Endometrium (tissue), 2 donors: ENCODE measurements around the gene BBLN.
"Not testable (repeated sequence)": the region's sequence is repeated elsewhere in the genome, so short reads cannot be mapped to it uniquely, and the experiment has no call there.

Experiments used
- FAIRE-seq: peaks from 2 replicates; lab custom pipeline; 2012; peaks lifted over from hg19 to GRCh38; lab: Jason Lieb, UNC
- donor health status: control.
- donor health status: control.

BBLN gene

DNA sequence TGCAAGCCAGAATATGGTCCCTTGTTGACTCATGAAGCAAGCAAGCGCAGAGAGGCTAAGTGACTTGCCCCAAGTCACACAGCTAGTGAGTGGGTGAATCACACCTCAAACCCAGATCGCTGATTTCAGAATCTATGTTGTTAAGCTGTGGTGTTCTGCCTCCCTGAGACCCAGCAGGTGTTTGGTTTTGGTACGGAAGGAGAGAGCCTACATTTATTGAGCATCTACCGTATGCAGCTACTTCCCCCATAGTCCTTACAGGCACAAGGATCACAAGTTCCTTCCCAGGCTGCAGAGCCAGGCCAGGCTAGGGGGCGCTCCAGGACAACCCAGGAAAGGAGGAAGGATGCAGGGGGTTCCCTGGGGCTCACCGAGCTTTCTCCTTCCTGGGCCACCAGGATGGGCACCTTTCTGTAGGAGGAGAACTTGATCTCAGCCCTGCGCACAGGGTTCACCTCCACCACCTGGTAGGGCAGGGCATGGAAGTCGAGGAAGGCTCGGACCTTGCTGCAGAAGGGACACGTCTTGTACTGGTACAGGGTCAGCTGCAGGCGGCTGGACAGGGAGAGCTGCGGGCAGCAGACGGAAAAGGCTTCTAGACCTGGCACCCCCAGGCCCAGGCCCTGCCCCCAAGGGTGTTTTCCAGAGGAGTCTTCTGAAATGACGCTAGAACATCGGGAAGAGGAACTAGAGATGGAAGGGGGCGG is 35.0 kb upstream of the BBLN start:
- FAIRE-seq = no peak

DNA sequence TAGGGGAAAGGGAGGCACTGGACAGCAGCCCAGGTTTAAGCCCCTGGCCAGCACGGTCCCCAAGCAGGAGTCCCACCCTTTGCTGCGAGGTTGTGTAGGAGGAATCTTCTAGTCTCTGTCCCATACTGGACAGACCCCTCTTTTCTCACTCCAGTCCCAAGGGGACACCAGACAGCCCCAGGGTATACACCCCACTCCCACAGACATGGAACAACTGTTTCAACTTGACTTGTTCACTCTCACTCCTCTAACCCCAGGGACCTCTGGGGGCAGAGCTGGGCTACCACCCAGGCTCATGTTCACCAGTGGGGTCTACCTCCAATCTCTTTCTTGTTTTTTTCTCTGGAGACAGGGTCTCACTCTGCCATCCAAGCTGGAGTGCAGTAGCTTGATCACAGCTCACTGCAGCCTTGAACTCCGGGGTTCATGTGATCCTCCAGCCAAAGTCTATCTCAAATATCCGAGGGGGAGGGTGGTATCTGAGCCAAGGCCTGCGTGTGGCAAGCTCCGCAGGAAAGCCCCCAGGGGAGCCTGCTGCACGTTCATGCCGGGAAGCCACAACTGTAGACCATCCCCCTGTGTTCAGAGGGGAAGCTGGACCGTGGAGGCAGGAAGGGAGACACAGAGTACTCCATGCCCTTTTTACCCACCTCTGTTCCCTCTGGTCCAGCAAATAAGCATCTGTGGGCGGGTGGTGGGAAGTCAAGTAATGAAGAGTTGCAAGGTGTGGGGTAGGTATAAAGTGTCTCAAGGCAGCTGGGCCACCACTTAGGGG is 34.3 kb upstream of the BBLN start:
- no peak for FAIRE-seq

DNA sequence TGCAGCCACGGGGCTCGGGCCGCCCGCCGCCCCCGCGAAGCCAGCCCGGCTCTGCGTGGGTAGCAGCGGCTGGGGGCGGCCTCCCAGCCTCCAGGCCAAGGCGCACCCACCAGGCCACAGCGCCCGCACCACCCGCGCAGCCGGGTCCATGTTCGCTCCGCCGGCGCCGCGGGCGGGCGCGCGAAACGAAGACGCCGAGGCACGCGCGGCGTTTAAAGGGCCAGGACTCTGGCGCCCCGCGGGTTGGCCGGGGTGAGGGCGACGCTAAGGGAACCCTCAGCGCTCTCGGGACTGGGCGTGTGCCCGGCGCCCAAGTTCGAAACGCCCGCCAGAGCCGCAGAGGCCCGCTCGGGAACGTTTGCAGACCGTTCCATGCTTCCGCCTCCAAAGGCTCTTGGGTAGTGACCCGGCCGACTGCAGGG is 32.5 kb upstream of the BBLN start, which contains the start of gene PTGES2:
PTGES2 (minus strand) TSS at position 162 of the 422 bp plus-strand sequence; CDS start at position 150, 12 bp downstream.
- FAIRE-seq = no peak

DNA sequence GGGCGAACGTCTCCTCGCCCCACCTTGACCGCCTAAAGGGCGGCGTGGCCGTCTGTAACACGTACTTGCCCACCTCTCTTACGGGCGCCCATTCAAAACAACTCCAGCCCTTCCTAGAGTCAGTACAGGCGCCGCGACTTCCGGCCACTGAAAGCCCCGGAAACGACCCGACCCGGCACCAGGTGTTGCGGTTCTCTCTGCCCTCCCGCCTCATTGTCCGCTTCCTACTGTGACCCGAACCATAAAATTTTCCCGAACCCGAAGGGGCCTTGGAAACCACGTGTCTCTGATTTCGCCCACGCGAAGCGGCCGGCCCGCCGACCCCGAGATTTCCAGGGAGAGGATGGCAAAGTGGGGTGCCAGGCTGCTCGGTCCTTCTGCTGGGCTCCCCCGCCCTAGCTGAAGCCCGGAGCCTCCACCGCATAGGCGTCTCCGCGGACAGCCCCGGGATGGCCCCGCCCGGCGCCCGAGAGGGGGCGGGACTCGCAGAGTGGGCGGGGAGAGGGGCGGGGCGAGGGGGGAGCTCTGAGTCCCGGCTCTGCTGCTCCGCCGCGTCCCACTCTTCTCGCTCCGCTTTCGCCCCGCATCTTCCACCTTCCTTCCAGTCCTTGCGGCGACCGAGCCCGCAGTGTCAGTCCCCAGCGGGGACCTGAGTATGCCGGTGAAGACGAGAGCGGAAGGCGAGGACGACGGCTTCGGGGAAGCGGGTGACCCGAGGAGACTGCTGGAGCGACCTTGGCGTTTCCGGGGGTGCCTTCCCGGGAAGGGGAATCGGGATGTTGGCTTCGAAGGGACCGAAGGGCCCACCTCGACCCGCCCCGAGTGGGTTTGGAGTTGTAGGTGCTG is 31.9 kb upstream of the BBLN start:
- FAIRE-seq = no peak

DNA sequence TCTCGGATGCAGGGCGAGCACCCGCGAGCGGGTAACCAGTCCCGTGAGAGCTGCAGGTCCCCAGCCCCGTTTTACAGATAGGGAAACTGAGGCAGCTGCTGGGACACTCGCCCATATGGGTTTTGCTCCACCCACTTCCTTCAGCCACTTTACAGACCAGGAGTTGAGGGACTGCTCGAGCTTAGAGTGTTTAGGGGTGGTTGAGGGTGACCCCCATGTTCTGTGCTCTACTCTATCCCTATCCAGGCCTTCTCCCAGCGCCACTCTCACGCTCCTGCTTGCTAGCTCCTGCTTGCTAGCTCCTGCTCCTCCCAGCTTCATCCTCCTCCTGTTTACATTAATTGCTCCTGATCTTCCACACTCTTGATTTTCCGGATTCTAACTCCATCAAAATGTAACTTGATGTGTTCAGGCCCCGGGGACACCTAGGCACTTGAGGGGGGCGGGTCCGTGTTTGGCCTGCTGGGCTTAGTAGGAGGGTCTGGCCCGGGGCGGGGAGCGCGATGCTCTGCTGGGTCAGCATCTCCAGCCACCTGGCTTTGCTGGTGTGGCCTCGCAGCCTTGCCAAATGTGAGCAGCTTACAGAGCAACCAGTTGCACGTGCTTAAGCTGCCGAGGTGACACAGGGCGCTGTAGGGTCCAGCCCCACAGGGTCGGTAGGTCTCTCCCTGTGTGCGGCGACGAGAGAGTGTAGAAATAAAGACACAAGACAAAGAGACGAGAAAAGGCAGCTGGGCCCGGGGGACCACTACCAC is 31.1 kb upstream of the BBLN start:
- FAIRE-seq = no peak

DNA sequence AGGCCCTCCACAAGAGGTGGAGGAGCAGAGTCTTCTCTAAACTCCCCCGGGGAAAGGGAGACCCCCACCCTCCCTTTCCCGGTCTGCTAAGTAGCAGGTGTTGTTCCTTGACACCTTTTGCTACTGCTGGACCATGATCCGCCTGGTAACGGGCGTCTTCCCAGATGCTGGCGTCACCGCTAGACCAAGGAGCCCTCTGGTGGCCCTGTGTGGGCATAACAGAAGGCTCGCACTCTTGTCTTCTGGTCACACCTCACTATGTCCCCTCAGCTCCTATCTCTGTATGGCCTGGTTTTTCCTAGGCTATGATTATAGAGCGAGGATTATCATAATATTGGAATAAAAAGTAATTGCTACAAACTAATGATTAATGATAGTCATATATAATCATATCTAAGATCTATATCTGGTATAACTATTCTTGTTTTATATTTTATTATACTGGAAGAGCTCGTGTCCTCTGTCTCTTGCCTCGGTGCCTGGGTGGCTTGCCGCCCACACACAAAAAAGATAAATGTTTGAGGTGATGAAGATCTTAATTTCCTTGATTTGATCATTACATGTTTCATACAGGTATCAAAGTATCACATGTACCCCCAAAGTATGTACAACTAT is 30.0 kb upstream of the BBLN start:
- not testable (repeated sequence) for FAIRE-seq

DNA sequence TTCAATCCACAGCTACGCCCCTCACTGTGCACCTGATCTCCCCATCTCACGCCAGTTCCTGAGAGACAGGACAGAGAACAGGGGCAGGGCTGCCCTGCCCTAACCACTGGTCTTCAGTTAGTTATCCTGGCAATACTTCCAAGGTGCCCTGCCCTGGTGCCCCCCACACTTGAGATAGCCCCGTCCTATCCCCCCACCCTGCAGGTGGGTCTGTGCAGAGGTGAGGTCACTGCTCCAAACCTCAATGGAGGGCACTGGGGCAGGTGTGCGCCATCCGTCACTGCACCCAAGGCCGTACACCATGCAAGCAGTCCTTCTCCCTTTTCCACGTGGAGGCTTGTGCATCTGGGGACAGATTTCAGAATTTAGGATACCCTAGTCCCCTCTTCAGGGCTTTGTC is 29.4 kb upstream of the BBLN start:
- FAIRE-seq = not testable (repeated sequence)

DNA sequence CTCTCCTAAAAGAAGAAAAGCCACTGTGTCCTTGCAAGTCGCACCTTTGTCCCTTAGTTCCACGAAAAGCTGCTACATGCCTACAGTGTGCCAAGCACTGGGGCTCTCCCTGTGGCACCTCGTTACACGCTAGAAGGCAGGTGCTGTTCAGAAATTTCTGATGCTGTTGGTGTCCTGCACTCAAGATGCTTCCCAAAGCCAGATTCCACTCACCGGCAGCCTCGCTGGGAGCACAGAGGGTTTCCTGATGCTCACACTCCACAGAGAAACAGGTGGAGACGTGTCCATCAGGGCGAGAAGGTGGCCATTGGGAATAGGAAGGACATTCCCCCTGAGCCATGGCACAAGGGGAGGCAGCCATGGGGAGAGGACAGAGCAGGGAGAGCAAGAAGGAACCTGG is 28.7 kb upstream of the BBLN start:
- FAIRE-seq = not testable (repeated sequence)

DNA sequence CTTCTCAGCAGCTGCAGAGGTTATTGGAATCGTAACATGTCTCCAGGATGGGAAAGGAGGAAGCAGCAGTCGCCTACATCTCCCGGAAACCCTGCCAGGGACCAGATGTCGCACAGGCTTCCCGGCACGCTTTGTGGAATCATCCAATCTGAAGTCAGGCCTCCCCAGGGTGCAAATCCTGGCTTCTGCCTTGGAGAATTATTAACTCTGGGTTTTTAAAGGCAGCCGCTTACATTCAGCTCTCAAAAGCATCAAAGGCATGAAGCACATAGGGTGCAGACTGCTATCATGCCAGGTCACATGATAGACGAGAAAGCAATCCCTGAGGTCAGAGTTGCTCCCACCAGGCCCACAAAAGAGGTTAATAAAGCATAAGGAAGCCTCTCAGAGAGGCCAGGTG is 27.9 kb upstream of the BBLN start:
- FAIRE-seq = not testable (repeated sequence)

DNA sequence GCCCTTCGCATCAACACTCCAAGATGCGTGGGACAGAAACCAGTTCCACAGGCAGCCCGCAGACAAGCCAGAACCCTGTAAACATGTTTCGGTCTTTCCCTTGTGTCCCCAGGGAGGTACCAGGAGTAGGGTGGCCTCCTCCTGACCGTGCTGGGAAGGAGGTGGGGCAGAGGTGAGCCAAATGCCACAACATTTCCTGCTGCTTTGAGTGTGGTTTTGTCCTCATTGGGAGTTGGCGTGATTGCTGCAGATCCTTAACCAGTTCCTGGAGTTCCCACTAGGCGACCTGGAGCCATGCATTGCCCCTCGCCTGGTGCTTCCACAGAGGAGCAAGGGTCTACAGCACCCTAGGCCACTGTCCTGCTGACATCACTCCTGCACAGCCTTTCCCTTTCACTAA is 24.5 kb upstream of the BBLN start:
- not testable (repeated sequence) for FAIRE-seq

DNA sequence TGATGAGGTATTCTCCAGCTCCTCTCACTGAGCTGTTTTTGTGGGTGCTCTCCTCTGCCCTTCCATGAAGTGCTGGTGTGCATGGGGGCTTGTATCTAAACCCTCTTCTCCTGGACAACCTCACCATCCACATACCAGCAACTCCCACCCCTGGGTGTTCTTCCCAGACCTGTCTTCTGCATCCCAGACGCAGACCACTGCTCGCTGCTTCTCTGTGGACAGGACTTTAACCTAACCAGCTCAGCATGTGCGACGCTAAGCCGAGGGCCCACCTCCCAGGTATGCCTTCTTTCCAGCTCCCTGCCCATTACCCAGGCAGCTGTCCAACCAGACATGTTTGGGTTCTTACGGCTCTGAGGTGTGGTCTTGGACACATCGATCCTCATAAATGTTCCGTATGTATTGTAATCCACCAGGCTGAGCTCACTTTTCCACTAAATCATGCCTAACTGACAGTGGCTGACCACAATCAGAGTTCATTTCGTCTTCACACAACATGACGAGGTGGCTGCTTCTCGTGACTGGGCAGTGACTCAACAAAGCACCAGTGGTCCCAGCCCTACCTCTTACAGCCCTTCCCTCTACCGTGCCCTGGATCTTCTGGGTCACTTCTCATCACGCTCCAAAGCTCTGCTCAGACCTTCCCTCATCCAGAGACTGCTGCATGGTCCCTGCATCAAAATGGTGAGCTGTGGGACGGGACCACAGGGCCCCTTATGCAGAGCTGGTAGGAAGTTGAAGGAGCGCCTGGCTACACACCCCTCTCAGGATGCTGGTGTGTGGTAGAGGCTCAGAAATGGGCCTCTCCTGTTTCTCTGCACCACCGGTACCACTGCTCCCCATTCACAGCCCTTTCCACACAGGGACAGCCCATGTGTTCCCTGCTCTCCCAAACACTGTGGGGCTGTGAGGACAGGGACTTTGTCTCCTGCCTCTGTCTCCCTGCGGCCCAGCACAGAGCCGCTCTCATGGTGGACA is 23.0 kb upstream of the BBLN start:
- no peak for FAIRE-seq

DNA sequence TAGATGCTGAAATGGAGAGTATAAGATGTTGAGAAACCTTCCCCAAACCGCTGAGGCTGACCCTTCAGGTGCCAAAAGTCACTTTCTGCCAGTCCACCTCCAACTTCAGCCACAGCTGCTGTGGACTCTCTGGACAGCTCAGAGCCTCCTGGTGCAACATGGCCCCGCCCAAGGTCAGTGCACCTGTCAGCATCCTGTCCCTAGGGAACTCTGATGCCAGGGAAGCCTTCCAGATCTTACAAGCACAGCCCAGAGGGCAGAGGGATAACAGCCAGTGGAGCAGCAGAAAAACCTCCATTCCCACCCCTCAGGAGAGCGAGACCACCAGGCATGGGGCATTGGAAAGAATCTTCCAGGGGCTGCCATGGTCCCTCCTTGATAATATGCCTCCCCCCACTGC is 22.1 kb upstream of the BBLN start:
- no peak for FAIRE-seq

DNA sequence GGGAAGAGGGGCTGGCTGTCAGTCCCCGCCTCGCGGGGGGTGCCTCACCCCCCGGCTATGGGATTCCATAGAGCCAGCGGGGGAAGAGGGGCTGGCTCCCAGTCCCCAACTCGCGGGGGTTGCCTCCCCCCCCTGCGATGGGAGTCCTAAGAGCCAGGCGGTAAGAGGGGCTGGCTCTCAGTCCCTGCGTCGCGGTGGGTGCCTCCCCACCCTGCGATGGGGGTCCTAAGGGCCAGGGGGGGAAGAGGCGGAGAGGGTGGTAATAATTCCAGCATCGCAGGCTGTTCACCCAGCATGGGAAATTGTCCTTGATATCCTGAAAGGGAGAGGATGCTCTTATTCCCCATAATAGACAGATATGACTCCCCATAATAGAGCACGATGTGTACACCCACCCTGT is 20.4 kb upstream of the BBLN start:
- no peak for FAIRE-seq

DNA sequence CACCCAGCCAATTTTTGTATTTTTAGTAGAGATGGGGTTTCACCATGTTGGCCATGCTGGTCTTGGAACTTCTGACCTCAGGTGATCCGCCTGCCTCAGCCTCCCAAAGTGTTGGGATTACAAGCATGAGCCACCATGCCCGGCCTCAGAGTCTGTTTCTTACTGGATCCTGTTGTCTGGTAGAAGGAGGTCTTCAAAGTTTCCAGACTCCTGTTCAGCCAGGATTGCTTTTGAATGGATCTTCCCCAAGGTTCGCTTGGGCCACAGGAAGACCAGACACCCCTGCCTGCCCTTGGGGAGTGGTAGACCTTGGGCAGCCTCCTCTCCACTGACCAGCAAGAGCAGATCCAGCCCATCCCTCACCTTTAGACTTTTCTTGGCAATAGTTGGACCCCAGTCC is 18.5 kb upstream of the BBLN start:
- FAIRE-seq = no peak

DNA sequence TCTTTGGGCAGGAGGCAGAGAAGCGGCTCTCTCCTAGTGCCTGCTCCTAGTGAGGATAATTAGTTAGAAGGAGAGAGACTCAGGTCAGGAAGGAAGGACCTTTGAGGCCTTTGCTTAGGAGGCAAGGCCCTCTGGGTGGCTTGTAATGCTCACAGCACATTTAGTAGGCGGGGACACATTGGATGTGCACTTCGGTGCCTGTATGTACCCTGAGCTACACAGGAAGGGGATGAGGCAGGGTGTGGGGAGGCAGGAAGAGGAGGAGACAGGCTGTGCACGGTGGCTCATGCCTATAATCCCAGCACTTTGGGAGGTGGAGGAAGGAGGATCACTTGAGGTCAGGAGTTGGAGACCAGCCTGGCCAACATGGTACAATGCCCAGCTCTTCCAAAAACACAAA is 18.0 kb upstream of the BBLN start:
- no peak for FAIRE-seq

DNA sequence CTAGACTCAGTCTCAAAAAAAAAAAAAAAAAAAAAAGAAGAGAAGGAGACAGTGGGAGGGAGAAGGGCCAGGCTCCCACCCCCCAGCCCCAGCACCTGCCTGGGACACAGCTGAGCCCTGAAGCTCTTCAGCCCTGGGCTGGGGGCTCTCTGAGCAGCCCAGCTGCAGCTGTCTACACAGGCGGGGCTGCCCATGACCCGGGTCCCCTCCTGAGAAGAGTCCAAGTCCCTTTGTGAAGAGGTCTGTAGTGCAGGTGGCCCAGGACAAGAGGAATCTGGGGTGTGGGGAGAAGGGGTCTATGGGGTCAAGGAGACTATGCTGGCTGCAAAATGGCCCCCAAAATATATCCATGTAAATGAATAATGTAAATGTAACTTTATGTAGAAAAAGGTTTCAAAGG is 17.5 kb upstream of the BBLN start:
- no peak for FAIRE-seq

DNA sequence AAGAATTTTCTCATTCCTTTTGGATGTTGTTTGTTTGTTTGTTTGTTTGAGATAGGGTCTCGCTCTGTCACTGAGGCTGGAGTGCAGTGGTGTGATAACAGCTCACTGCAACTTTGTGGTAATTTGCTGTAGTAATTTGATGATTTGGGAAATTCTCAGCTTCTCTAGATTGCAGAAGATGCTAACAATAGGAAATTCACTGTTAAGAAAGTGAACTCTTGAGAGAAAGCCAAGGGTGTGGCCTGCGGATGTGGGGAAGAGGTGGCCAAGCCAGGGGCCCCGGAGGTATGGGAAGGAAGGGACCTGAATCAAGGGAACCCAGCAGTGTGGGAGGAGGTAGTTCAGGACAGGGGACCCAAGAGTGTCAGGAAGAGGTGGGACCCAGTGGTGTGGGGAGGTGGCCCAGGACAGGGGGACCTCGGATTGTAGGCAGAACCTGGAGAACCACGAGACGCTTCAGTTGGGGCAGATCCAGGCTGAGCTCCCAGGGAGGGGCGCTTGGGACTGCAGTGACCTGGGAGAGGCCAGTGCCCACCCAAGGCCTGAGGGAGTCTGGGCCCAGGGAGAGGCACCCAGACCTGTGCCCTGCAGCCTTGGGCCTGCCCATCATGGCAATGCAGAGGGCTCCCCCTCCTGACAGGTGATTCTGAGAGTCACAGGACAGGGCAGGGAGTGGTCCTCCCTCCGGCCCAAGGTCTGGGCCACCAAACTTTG is 16.4 kb upstream of the BBLN start:
- no peak for FAIRE-seq

DNA sequence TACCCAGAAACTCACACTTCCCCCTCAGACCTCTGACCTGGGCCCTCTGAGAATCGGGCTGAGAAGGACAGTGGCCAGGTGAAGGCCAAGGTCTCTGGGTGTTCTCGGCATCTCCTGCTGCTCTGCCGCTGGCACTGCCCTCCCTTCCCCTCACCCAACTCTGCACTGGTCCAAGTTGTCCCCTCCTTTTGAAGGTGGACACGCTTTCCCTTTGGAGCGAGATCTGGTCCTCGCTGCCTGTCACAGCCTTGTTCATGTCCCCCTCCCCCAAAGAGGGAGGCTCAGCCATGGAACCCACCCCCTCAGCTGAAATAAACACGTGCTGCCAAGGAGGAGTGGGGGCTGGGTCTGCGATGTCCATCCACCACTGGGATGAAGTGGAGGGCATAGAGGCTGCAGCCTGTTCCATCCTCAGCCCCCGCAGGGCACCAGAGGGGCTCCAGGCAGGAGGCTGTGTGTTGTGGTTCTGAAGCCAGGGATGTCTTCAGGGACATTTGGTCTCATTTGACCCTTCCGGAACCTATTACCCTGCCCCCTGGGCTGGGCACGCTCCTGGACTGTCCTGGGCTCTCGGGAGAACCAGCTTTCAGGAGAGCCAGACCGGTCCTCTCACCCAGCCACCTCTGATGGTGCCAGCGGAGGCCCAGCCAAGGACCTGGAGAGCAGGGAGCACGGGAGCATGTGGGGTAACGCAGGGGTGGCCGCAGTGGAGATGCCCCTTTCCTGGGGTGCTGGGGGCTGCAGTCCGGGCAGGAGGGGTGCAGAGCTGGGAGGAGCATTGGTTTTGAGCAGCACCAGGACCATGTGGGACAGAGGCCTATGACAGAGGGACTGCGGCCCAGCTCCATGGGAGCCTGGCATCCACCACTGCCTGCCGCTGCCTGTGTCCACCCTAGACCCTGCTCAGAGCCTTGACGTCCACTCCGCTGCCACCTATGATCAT is 15.6 kb upstream of the BBLN start:
- no peak for FAIRE-seq
